DOHH2 (cell line): ENCODE data around the gene CCDC107.

Experiments
- H3F3A ChIP-seq: fragments of 200-600 bp; sonication (generic), shearing (Covaris generic); 2 replicates; pipeline ENCODE4 v1.6.0; 2016; ENCODE audit warnings: antibody characterized with exemption, mild to moderate bottlenecking; ENCODE audit not compliant: control insufficient read depth, insufficient read depth
- H3K27ac ChIP-seq: fragments of 200-600 bp; sonication (generic); 2 replicates; pipeline ENCODE4 v1.5.1; 2014; ENCODE audit warnings: low read depth, mild to moderate bottlenecking, low read length, moderate library complexity
- H3K27me3 ChIP-seq: fragments of 200-600 bp; sonication (generic); 2 replicates; pipeline ENCODE4 v1.6.1; 2014; ENCODE audit warnings: mild to moderate bottlenecking, low read length, mixed read lengths; ENCODE audit not compliant: control insufficient read depth
- H3K36me3 ChIP-seq: fragments of 200-600 bp; sonication (generic); 2 replicates; pipeline ENCODE4 v1.6.1; 2014; ENCODE audit warnings: mild to moderate bottlenecking, low read length, moderate library complexity, mixed read lengths; ENCODE audit not compliant: control insufficient read depth
- H3K4me1 ChIP-seq: fragments of 200-600 bp; sonication (generic); 2 replicates; pipeline ENCODE4 v1.6.1; 2014; ENCODE audit warnings: mild to moderate bottlenecking, low read length, mixed read lengths; ENCODE audit not compliant: control insufficient read depth
- H3K4me2 ChIP-seq: fragments of 200-600 bp; sonication (generic); 2 replicates; pipeline ENCODE4 v1.6.0; 2014; ENCODE audit warnings: mild to moderate bottlenecking, low read length, moderate library complexity
- H3K4me3 ChIP-seq: fragments of 200-600 bp; sonication (generic); 2 replicates; pipeline ENCODE4 v1.5.1; 2014; ENCODE audit warnings: mild to moderate bottlenecking, low read length, mixed read lengths
- H3K79me2 ChIP-seq: fragments of 200-600 bp; sonication (generic); 2 replicates; pipeline ENCODE4 v1.6.1; 2014; ENCODE audit warnings: mild to moderate bottlenecking, low read length, mixed read lengths; ENCODE audit not compliant: control insufficient read depth
- H3K9me2 ChIP-seq: fragments of 200-600 bp; sonication (generic); replicated peaks from 2 replicates; pipeline ENCODE4 v1.6.1; 2014; ENCODE audit warnings: mild to moderate bottlenecking, low read length, mixed read lengths; ENCODE audit not compliant: control insufficient read depth
- H3K9me3 ChIP-seq: fragments of 200-600 bp; sonication (generic); 2 replicates; pipeline ENCODE4 v1.6.1; 2014; ENCODE audit warnings: antibody characterized with exemption, low read length, mixed read lengths; ENCODE audit not compliant: control insufficient read depth, insufficient read depth
- H4K20me1 ChIP-seq: fragments of 200-600 bp; sonication (generic); 2 replicates; pipeline ENCODE4 v1.6.0; 2014; ENCODE audit warnings: low read depth, mild to moderate bottlenecking, antibody characterized with exemption, low read length, moderate library complexity; ENCODE audit not compliant: control insufficient read depth, insufficient read depth
- CTCF ChIP-seq: fragments of 200-600 bp; sonication (generic); IDR thresholded peaks from one replicate; pipeline ENCODE4 v1.5.1; 2014; ENCODE audit warnings: antibody characterized with exemption, mild to moderate bottlenecking, low read depth, low read length; ENCODE audit not compliant: poor library complexity, severe bottlenecking
- EZH2phosphoT487 ChIP-seq: fragments of 200-600 bp; sonication (generic); IDR thresholded peaks from 2 replicates; pipeline ENCODE4 v1.6.1; 2017; ENCODE audit warnings: borderline replicate concordance, mild to moderate bottlenecking, antibody characterized with exemption, low read length, moderate library complexity, mixed read lengths

Gene CCDC107

GRCh38 chr9:35653611-35654010 lies 4.5 kb upstream of the CCDC107 start:
- H3K27me3 ChIP-seq: no peaks in the 10 kb centered on the region
- peaks cover 22% of the 10 kb centered on the region for H3F3A ChIP-seq
- H3K4me1 ChIP-seq: peaks cover 45% of the 10 kb centered on the region
- H3K79me2 ChIP-seq: peaks cover 19% of the 10 kb centered on the region
- no peak overlapping the region for H3K4me3 ChIP-seq
- no peak overlapping the region for H3K4me2 ChIP-seq
- H4K20me1 ChIP-seq: no peaks in the 10 kb centered on the region
- no peak for TF ChIP-seq CTCF
- no peak for TF ChIP-seq EZH2phosphoT487
- no peak overlapping the region for H3K27ac ChIP-seq
- no peaks in the 10 kb centered on the region for H3K9me3 ChIP-seq
- no peaks in the 10 kb centered on the region for H3K9me2 ChIP-seq
- peaks cover 14% of the 10 kb centered on the region for H3K36me3 ChIP-seq

DNA sequence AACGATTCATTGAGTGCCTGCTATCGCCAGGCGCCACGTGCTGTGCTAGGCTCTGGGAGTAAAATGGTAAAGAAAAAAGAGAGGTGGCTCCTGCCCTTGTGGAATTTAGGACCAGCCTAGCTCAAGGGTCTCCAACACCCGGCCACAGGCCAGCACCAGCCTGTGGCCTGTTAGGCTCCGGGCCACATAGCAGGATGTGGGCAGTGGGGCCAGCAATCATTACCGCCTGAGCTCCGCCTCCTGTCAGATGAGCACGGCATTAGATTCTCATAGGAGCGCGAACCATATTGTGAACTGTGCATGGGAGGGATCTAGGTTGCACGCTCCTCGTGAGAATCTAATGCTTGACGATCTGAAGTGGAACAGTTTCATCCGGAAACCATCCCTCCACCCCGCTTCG lies 1.7 kb upstream of the CCDC107 start:
- no peaks in the 10 kb centered on the region for H3K9me3 ChIP-seq
- no peaks in the 10 kb centered on the region for H3K9me2 ChIP-seq
- H3K27ac ChIP-seq: no peak overlapping the region
- H3K4me1 ChIP-seq: peaks cover 49% of the 10 kb centered on the region
- H3K27me3 ChIP-seq: no peaks in the 10 kb centered on the region
- peaks cover 14% of the 10 kb centered on the region for H3K79me2 ChIP-seq
- H3K4me3 ChIP-seq: no peak overlapping the region
- H4K20me1 ChIP-seq: no peaks in the 10 kb centered on the region
- no peak overlapping the region for H3K4me2 ChIP-seq
- TF ChIP-seq CTCF (no peak), EZH2phosphoT487 (no peak)
- H3K36me3 ChIP-seq: peaks cover 25% of the 10 kb centered on the region
- H3F3A ChIP-seq: peaks cover 13% of the 10 kb centered on the region

DNA sequence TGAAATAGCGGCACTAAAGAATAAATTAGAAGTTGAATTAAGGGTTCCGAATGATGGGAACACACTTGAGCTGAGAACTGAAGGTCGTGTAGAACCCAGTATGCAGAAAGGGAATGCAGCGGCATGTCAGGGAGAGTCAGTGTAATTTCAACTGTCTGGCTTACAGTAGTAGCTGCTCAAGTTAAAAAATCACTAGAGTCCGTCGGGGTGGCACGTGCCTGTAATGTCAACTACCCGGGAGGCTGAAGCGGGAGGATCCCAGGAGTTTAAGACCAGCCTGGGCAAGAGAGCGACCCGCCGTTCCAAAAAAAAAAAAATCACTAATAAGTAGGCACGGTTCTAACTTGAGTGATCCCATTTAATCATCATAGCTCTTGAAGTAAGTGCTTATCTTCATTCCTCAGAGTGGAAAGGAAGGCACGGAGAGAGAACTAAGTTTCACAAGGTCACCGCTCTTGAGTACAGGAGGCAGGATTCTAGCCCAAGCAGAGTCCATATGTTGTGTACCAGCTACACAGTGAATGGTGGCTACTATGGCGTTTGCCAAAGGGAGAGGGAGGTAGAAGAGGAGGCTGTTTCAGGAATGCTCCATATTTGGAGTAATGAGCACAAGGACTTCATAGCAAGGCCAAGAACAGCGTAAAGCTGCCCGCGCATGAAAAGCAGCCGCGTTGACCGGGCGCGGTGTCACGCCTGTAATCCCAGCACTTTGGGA lies 1.1 kb upstream of the CCDC107 start:
- H3K79me2 ChIP-seq: peaks cover 18% of the 10 kb centered on the region
- H3K4me1 ChIP-seq: peaks cover 47% of the 10 kb centered on the region
- H3K27me3 ChIP-seq: no peaks in the 10 kb centered on the region
- no peaks in the 10 kb centered on the region for H3K9me3 ChIP-seq
- H3F3A ChIP-seq: peaks cover 14% of the 10 kb centered on the region
- H3K4me2 ChIP-seq: peak overlapping the region; percentile 78
- peaks cover 29% of the 10 kb centered on the region for H3K36me3 ChIP-seq
- peak overlapping the region; percentile 82 for H3K4me3 ChIP-seq
- no peaks in the 10 kb centered on the region for H4K20me1 ChIP-seq
- no peaks in the 10 kb centered on the region for H3K9me2 ChIP-seq
- TF ChIP-seq EZH2phosphoT487 (no peak), CTCF (no peak)
- peak overlapping the region; percentile 71; the same call in 1 of the 2 replicates for H3K27ac ChIP-seq
